Measurements from ENCODE around the gene RTL3.

DNA sequence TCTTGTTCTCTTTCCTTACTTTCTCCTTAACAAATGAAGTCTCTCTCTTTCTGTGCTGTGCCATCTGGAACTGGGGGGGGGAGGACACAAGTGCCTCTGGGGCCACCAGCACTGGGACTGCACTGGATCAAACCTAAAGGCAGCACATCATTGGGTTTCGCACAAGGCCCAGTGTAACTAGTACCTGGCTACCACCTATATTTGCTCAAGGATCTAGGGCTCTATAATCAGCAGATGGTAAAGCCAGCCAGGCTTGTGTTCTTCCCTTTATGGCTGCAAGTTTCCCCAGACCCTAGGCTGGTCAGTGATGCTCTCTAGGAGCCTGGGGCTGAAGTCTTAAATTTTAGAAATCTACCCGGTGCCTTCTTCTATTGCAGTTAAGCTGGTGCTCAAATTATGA, 40.1 kb downstream of the RTL3 start:
- TF ChIP-seq, protein P1, sequence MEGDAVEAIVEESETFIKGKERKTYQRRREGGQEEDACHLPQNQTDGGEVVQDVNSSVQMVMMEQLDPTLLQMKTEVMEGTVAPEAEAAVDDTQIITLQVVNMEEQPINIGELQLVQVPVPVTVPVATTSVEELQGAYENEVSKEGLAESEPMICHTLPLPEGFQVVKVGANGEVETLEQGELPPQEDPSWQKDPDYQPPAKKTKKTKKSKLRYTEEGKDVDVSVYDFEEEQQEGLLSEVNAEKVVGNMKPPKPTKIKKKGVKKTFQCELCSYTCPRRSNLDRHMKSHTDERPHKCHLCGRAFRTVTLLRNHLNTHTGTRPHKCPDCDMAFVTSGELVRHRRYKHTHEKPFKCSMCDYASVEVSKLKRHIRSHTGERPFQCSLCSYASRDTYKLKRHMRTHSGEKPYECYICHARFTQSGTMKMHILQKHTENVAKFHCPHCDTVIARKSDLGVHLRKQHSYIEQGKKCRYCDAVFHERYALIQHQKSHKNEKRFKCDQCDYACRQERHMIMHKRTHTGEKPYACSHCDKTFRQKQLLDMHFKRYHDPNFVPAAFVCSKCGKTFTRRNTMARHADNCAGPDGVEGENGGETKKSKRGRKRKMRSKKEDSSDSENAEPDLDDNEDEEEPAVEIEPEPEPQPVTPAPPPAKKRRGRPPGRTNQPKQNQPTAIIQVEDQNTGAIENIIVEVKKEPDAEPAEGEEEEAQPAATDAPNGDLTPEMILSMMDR (optimal IDR thresholded peaks at IDR 0.05 in 1 of 3, IDR thresholded peaks at IDR 0.05 in 1 of 3, conservative IDR thresholded peaks at IDR 0.05 in 1 of 3; ENCODE audit: extremely low read depth in 1 of 3, insufficient read depth in 2 of 3, low read length in 3 of 3), result no peak
- TF ChIP-seq EZH2 (IDR thresholded peaks at IDR 0.05; ENCODE audit: low read length), result no peak
